ENCODE results near the gene QPCT. TPM values are rescaled to one million over a fixed set of nuclear protein-coding genes. Genes with fewer than 3 reads are reported as not detected.

Gene QPCT
- total and polyA plus RNA-seq, 2 experiments from 2014 or later: 13.2 TPM

- TF ChIP-seq, protein P1, sequence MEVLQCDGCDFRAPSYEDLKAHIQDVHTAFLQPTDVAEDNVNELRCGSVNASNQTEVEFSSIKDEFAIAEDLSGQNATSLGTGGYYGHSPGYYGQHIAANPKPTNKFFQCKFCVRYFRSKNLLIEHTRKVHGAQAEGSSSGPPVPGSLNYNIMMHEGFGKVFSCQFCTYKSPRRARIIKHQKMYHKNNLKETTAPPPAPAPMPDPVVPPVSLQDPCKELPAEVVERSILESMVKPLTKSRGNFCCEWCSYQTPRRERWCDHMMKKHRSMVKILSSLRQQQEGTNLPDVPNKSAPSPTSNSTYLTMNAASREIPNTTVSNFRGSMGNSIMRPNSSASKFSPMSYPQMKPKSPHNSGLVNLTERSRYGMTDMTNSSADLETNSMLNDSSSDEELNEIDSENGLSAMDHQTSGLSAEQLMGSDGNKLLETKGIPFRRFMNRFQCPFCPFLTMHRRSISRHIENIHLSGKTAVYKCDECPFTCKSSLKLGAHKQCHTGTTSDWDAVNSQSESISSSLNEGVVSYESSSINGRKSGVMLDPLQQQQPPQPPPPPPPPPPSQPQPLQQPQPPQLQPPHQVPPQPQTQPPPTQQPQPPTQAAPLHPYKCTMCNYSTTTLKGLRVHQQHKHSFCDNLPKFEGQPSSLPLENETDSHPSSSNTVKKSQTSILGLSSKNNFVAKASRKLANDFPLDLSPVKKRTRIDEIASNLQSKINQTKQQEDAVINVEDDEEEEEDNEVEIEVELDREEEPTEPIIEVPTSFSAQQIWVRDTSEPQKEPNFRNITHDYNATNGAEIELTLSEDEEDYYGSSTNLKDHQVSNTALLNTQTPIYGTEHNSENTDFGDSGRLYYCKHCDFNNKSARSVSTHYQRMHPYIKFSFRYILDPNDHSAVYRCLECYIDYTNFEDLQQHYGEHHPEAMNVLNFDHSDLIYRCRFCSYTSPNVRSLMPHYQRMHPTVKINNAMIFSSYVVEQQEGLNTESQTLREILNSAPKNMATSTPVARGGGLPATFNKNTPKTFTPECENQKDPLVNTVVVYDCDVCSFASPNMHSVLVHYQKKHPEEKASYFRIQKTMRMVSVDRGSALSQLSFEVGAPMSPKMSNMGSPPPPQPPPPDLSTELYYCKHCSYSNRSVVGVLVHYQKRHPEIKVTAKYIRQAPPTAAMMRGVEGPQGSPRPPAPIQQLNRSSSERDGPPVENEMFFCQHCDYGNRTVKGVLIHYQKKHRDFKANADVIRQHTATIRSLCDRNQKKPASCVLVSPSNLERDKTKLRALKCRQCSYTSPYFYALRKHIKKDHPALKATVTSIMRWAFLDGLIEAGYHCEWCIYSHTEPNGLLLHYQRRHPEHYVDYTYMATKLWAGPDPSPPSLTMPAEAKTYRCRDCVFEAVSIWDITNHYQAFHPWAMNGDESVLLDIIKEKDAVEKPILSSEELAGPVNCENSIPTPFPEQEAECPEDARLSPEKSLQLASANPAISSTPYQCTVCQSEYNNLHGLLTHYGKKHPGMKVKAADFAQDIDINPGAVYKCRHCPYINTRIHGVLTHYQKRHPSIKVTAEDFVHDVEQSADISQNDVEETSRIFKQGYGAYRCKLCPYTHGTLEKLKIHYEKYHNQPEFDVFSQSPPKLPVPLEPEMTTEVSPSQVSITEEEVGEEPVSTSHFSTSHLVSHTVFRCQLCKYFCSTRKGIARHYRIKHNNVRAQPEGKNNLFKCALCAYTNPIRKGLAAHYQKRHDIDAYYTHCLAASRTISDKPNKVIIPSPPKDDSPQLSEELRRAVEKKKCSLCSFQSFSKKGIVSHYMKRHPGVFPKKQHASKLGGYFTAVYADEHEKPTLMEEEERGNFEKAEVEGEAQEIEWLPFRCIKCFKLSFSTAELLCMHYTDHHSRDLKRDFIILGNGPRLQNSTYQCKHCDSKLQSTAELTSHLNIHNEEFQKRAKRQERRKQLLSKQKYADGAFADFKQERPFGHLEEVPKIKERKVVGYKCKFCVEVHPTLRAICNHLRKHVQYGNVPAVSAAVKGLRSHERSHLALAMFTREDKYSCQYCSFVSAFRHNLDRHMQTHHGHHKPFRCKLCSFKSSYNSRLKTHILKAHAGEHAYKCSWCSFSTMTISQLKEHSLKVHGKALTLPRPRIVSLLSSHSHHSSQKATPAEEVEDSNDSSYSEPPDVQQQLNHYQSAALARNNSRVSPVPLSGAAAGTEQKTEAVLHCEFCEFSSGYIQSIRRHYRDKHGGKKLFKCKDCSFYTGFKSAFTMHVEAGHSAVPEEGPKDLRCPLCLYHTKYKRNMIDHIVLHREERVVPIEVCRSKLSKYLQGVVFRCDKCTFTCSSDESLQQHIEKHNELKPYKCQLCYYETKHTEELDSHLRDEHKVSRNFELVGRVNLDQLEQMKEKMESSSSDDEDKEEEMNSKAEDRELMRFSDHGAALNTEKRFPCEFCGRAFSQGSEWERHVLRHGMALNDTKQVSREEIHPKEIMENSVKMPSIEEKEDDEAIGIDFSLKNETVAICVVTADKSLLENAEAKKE (CRISPR knock-in tag; IDR thresholded peaks at IDR 0.05): no peak
These were observed 28.2 kb upstream of the QPCT start (continued) for GRCh38 chr2:37316181-37316580.

GRCh38 chr2:37317746-37318145, 26.7 kb upstream of the QPCT start:
- Histone ChIP-seq H3K4me2 (no peak overlapping the region), H3K27me3 (ENCODE audit: insufficient read depth) (no peaks in the 10 kb centered on the region), H3F3A (replicated peaks; ENCODE audit: low read depth) (no peaks in the 10 kb centered on the region), H3K4me1 (ENCODE audit: insufficient read depth) (peaks cover 39% of the 10 kb centered on the region), H3K27ac (ENCODE audit: low read depth) (no peak overlapping the region), H3K9me2 (ENCODE audit: insufficient read depth) (no peaks in the 10 kb centered on the region), H3K4me3 (no peak overlapping the region), H2AFZ (no peak overlapping the region), H3K79me2 (replicated peaks; ENCODE audit: insufficient read depth) (peaks cover 100% of the 10 kb centered on the region), H3K36me3 (ENCODE audit: insufficient read depth) (peaks cover 3% of the 10 kb centered on the region; the same call in 1 of the 2 replicates), H4K20me1 (replicated peaks; ENCODE audit: insufficient read depth) (peaks cover 28% of the 10 kb centered on the region; the same call in 1 of the 2 replicates)
- Mint-ChIP-seq H3K27ac (no peak overlapping the region), H3K9me3 (no peaks in the 10 kb centered on the region), H3K4me1 (peaks cover 63% of the 10 kb centered on the region), H3K4me3 (no peak overlapping the region), H3K36me3 (ENCODE audit: low read depth) (no peaks in the 10 kb centered on the region), H3K27me3 (ENCODE audit: insufficient read depth, low read depth, poor library complexity) (no peaks in the 10 kb centered on the region)
- DNase-seq (ENCODE audit: low spot score) (no peak), ATAC-seq (no peak)
- TF ChIP-seq ZNF331 (CRISPR knock-in tag; IDR thresholded peaks at IDR 0.05; ENCODE audit: low read depth) (no peak), CREB1 (CRISPR knock-in tag; IDR thresholded peaks at IDR 0.05; ENCODE audit: low read depth) (no peak), NANOG (IDR thresholded peaks at IDR 0.05; ENCODE audit: borderline replicate concordance) (no peak), EZH2 (IDR thresholded peaks at IDR 0.05; ENCODE audit: low read depth, unreplicated experiment) (no peak), POLR2AphosphoS5 (IDR thresholded peaks at IDR 0.05; ENCODE audit: low read depth) (no peak), STAT1 (IDR thresholded peaks at IDR 0.05; ENCODE audit: unreplicated experiment) (no peak), EZH2phosphoT487 (IDR thresholded peaks at IDR 0.05; ENCODE audit: unreplicated experiment) (no peak)

All from GM23338 (cell line).